Raji (cell line): ENCODE data around the gene SMIM29.

Experiments used
- POLR2A ChIP-seq: IDR thresholded peaks from 2 replicates; pipeline ENCODE4 v1.6.1; 2011; ENCODE audit warnings: low read depth, low read length, control low read depth; ENCODE audit not compliant: insufficient read depth

The SMIM29 gene

DNA sequence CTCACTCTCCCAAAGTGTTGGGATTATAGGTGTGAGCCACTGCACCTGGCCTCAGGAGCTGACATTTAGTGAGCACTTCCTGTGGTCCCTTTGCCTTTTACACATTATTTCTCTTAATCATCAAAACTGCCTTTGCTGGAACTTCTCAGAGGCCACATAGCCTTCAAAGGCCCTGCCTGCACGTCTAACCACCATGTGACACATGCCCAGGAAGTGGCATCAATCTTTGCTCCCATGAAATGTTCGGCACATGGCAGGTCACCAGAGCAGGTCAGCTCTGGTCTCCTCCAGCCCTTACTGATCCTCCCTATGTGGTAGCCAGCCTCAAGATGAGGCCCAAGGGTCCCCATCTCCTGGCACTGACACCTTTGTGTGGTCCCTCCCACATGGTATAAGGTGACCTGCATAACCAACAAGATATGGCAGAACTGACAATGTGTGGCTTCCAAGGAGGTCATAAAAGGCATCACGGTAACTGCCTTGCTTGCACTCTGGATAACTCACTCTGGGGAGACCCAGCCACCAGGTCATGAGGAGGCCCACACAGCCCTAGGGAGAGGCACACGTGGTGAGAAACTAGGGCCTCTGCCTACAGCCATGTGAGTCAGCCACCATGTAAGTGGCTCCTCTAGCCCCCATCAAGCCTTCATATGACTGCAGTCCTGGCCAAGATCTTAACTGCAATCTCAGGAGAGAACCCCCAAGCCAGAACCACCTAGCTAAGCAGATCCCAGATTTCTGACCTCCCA lies 40.9 kb downstream of the SMIM29 start:
- TF ChIP-seq POLR2A, result no peak

- TF ChIP-seq POLR2A, result no peak
Observed at GRCh38 chr6:34206726-34207125, 42.1 kb downstream of the SMIM29 start.

DNA sequence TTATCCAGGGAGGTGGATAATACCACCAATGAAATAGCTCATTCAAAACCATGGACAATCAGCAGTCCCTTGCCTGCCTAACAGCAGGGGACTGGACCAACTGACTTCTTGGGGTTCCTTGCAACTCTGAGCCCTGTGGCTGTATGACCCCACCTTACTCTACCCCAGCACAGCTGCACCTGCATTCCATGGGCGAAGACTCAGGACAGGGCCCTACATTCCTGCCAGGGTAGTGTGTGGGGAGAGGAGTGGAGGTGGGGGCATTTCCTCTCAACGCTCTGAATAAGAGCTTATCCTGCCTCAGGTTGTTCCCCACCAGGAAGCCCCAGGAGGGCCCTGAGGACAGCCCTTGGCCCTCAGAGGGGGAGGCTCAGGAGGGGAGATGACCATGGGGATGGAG lies 42.9 kb downstream of the SMIM29 start:
- TF ChIP-seq POLR2A, result no peak

- no peak for TF ChIP-seq POLR2A
Observed at GRCh38 chr6:34205466-34205865, 43.3 kb downstream of the SMIM29 start.

- TF ChIP-seq POLR2A, result no peak
Observed at GRCh38 chr6:34204693-34205092, 44.1 kb downstream of the SMIM29 start.

DNA sequence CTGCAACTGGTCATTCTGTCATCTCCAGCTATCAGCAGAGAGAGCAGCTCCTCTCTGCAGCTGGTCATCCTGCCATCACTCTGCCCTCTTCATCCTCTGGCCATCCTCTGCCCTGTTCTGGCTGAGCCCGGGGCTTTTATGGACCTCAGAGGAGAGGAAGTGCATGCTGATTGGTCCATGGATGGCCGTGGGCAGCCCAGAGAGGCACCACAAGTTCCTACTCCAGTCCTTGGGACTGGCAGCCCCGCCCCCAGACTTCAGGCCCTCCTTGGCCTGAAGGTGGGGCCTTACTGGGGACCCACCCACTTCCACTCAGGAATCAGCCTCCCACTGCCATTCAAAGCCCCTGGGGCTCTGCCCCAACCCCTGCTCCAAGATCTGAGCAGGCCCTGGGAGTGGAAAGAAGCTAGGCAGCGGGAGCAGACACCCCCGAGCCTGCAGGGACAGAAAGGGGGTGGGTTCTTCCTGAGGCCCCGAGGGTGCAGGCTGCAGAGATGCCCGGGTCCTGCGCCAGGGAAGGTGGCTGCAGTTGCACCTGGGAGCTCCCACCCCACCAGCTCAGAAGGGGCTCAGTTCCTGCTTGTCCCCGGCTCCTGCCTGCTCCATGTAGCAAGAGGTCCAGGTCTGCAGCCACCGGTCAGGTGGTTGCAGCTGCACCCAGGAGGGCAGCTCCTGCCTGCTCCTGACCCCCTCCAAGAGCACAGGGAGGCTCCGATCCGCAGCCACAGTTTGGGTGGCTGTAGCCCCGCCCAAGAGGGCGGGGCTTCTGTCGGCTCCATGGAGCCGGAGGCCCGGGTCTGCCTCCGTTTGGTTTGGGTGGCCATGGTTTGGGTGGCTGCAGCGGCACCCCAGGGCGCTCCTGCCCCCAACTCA lies 46.2 kb downstream of the SMIM29 start:
- no peak for TF ChIP-seq POLR2A

- TF ChIP-seq POLR2A, result no peak
Observed at GRCh38 chr6:34201455-34202107, 47.2 kb downstream of the SMIM29 start.

GRCh38 chr6:34200340-34200971 lies 48.4 kb downstream of the SMIM29 start:
- TF ChIP-seq POLR2A, result no peak

GRCh38 chr6:34196833-34197195 lies 52.0 kb downstream of the SMIM29 start:
- TF ChIP-seq POLR2A, result no peak
